ENCODE data around the gene BMP7.

DNA sequence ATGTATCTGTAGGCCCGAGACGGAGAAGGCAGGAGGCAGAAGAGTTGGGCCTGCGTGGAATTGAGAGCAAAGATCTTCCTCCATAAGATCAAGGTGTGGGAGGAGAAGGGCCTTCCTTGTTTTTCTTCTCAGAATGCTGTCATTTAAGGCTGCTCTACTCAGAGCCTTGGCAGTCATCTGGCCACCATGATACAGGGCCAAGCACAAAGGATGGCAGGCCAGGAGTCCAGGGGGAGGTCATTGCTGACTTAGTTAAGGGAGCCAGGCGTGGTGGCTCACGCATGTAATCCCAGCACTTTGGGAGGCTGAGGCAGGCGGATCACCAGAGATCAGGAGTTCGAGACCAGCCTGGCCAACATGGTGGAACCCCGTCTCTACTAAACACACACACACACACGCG, 137.1 kb downstream of the BMP7 start:
- TF ChIP-seq, protein P1, sequence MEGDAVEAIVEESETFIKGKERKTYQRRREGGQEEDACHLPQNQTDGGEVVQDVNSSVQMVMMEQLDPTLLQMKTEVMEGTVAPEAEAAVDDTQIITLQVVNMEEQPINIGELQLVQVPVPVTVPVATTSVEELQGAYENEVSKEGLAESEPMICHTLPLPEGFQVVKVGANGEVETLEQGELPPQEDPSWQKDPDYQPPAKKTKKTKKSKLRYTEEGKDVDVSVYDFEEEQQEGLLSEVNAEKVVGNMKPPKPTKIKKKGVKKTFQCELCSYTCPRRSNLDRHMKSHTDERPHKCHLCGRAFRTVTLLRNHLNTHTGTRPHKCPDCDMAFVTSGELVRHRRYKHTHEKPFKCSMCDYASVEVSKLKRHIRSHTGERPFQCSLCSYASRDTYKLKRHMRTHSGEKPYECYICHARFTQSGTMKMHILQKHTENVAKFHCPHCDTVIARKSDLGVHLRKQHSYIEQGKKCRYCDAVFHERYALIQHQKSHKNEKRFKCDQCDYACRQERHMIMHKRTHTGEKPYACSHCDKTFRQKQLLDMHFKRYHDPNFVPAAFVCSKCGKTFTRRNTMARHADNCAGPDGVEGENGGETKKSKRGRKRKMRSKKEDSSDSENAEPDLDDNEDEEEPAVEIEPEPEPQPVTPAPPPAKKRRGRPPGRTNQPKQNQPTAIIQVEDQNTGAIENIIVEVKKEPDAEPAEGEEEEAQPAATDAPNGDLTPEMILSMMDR (IDR thresholded peaks at IDR 0.05 in 8 of 11, conservative IDR thresholded peaks at IDR 0.05 in 3 of 11) = no peak
- TF ChIP-seq POLR2A (IDR thresholded peaks at IDR 0.05) (no peak), POLR2AphosphoS5 (IDR thresholded peaks at IDR 0.05) (no peak)

All from spleen (tissue), 7 donors.